Esophagus mucosa (tissue), 1 donor: ENCODE measurements around the gene EML2. TPM values are rescaled to one million over a fixed set of nuclear protein-coding genes. Genes with fewer than 3 reads are reported as not detected.
A peak's percentile ranks its signal among the peaks of the same experiment; 100 is the strongest.

ENCODE experiments used
- ATAC-seq: fragments of 200-7000 bp; cut with Tn5 transposase; one replicate; pipeline ENCODE4 v1.9.1; 2020
- total RNA-seq: library from RNA; stranded (reverse); gene quantifications from one replicate; pipeline ENCODE4 v1.2.4, GENCODE V29; 2023
- donor health status: DM: yes; HTN: yes; CAD: no.

EML2 gene
- total RNA-seq, 1 donor from 2014 or later = 85.4 TPM

DNA sequence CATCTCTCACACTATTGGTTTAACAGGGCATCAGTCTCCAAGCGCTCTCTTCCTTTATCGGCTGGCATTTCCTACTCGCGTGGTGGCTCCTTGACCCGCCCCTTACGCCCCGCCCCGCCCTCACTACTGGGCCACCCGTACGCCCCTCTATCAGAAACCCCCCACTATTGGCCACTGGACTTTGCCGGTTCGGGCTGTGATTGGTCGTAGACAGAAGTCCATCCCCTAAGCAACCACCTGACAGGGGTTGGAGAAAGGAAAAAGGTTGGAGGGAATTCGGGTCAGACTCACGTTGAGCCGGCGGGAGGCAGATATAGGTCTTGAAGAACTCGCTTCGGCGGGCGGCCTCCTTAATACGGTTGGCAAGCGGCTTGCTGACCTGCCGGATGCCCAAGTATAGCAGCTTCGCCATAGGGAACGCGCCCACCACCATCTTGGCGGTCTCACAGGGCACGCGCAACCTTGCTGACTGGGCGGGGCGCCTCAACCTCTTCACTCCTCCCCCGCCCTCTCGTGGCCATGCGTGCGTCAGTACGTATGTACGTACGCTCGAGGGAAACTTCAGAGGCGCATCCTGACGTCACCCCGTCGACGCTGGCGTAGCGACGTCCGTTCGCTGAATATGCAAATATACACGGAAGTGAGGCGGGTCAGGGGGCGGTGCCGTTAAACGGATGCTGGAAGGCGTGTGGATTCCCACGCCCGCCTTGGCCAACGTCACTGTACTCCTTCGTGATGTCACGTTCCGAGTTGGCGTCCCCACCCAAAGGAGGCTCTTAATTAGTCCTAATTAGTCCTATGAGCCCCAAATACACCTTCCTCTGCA, 54.7 kb downstream of the EML2 start, which contains the start of gene OPA3:
TSS of gene OPA3 (minus strand) at position 471 of the 826 bp plus-strand sequence. CDS start at position 433, 38 bp downstream.
- peak; percentile 95 for ATAC-seq

DNA sequence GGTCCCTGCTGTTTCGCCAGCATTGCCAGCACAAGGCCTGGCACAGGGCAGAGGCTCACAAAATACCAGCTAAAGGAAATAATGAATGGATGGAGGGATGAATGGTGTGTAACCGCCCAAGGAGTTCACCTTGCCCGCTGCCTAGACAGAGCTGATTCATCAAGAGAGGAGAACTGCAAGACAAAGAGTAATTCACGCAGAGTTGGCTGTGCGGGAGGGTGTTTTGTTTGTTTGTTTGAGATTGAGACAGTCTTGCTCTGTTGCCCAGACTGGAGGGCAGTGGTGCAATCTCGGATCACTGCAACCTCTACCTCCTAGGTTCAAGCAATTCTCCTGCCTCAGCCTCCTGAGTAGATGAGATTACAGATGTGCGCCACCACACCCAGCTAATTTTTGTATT, 57.6 kb downstream of the EML2 start:
- ATAC-seq = no peak

DNA sequence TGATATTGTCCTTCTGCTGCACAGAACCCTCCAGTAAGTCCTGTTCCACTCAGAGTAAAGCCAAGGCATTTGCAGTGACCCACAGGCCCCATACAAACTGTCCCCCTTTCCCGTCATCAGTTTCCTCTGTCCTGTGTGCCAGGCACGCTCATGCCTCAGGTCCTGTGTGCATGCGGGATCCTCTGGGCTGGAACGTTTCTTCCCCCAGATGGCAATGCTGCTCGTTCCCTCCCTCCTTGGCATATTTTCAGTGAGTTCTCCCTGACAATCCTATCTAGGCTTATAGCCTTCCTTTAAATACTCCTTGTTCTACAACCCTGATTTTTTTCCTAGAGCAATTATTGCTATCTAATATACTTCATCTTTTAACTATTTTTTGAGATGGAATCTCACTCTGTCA, 60.3 kb downstream of the EML2 start:
- ATAC-seq = no peak

DNA sequence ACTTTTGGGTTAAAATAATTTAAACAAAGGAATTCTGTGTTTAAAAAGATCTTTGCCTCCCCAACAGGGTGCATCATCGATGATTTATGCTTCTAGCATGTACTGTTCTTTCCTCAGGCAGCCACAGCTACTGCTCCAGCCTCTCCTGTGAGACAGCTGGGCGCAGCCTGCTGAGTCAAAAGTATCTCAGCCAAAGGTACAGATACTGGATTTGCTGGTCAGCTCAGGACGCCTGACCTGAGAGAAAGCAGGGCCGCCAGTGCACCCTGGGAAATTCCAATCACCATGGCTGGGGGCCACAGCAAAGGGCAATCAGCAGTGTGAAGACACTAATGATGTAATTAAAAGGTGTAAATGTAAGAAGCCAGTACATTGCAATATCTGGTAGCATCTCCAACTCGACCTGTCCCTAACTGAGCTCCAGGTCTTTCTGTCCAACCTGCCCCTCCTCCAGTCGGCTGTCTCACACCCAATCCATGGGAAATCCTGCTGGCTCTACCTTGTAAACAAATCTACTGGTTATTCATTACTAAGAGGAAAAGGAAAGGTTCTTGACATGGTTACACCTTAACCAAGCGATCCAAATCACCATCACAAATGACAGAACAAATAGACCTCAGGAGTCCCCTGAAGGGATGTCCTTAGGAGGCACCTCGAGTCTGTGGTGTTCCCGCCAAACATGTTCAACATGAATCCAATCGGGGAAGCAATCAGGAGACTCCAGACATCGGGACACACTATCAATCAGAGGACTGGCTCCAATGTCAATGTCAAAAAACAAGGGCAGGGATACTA, 61.9 kb downstream of the EML2 start:
- peak; percentile 92 for ATAC-seq

DNA sequence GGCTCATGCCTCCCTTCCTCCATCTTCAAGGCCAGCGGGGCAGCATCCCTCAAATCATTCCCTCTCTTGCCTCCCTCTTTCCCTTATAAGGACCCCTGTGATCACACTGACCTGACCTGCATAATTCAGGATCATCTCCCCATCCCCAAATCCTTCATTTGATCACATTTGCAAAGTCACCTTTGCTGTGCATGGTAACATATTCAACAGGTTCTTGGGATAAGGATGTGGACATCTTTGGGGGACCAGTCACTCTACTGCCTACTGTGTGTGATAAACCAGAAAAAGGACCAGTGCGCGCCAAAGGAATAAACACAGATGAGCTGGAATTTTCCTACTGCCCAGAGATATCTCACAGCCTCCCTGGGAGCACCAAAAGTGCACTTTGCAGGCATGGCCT, 62.5 kb downstream of the EML2 start:
- no peak for ATAC-seq

DNA sequence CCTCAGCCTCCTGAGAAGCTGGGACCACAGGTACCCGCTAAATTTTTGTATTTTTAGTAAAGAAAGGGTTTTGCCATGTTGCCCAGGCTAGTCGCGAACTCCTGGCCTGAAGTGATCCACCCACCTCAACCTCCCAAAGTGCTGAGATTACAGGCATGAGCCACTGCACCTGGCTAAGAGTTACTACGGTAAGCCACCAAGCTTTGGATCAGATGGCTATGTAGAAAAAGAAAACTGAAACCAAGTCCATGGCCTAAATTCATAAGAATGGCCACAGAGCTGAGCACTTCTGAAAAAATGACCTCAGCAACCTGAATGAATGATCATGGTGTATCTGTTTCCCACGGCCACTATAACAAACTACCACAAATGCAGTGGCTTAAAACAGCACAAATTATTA, 64.0 kb downstream of the EML2 start:
- no peak for ATAC-seq

DNA sequence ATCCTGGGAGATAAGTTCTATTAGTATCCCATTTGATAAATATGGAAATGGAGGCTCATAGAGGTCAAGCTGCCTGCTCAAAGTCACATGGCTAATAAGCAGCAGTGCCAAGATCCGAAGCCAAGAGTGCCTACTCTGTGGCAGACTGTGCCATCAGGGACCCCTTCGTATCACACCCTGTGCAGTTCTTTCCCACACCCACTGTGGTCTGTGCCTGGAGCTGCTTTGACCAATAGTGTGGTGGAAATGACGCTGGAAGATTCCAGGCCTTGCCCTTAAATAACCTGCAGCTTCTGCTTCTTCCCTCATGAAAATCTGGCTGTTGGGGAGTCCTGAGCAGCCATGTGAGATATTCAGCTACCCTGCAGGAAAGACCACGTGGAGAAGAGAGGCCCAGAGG, 64.7 kb downstream of the EML2 start:
- no peak for ATAC-seq

DNA sequence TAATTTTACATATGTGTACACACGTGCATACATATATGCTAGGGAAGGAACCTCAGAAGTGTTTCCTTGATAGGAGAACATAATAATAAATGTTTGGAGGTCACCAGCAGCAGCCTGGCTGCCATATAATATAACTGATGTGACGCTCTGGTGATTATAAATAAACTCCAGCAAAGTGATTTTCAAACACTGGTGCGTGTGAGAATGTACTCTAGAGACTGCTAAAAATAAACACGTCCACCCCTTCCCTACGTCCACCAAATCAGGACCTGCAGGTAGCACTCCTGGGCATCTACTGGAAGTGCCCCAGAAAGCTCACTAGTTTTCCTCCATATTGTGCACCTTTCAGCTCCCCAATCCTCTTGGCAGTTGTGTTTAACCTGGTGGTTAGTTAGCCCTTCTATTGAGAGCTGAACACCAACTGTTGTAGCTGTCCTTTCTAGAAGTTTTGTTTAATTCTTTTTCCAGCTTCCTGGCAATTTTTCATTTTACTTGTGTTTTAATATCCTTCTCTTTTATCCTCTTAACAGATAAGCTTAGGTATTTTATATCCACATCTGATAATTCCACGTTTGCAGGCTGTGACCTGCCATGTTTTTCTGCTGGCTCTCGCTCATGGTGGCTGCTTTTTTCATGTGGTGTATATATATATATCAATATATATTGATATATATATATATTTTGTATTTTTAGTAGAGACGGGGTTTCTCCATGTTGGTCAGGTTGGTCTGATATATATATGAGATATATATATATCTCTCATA, 67.6 kb downstream of the EML2 start:
- ATAC-seq = no peak

DNA sequence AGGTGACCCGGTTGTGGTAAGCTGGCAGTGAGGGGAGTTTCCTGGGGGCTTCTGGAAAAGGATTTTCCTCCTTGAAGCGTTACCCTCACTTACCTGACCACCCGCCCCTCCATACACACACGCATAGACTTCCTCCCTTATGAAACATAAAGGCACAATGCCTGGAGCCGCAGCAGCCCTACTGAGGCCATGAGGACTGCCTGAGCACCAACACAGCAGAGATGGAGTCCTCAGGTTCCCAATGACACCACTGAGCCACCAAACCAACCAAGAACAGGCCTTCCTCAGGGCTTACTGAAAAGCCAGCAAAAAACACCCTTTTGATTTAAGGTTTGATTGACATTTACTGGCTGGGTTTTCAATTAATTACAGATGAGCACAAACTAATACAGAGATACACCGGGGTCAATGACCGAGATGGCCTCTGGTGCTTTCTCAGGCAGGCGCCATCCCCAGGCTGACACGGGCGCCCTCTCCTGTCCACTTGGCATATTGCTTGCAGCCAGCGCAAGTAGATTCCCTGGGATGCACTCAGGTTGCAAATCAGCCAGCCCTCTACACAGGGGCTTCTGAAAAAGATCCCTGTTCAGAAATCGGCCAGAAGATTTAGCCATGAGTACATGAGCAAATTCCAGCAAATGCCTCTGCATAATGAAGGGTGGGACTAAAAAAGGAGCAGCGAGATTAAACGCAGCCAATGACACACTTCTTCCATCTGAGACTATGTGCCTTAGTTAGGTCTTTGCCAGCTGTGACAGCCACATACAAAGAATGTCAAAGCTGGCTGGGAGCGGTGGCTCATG, 69.4 kb downstream of the EML2 start:
- peak; percentile 68 for ATAC-seq

DNA sequence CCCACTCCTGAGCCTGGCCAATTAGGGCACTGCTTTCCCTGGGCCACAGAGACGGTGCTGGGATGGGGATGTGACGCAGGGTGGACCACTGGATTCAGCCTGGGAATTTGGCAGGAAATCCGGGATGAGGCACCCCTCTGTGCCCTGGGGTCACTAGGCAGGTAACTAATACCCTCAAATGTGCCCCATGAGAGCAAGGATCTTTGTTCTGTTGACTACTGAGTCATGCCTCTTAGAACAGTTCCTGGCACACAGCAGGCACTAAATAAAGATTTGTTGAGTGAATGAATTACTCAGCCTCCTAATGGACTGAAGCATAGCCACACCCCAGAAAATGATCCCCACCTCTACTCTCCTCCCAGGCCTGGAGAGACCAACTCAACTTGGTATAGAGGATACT, 70.5 kb downstream of the EML2 start:
- peak; percentile 92 for ATAC-seq

DNA sequence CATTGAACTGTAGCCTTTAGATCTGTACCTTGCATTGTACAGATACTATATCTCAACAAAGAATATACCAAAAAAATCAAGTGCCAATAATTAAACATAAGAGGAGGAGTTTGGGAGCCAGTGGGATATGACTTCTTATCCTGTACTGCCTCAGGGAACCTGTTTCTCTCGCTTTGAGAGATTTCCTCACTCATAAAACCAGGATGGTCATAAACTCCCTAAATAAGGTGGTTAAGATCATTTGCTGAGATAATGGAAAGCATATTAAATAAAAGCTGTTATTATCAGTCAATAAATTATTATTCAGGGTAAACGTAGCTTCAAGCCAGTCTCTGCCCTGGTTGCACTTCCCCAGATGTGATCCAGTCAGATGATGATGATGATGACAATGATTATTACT, 71.6 kb downstream of the EML2 start:
- ATAC-seq = no peak

DNA sequence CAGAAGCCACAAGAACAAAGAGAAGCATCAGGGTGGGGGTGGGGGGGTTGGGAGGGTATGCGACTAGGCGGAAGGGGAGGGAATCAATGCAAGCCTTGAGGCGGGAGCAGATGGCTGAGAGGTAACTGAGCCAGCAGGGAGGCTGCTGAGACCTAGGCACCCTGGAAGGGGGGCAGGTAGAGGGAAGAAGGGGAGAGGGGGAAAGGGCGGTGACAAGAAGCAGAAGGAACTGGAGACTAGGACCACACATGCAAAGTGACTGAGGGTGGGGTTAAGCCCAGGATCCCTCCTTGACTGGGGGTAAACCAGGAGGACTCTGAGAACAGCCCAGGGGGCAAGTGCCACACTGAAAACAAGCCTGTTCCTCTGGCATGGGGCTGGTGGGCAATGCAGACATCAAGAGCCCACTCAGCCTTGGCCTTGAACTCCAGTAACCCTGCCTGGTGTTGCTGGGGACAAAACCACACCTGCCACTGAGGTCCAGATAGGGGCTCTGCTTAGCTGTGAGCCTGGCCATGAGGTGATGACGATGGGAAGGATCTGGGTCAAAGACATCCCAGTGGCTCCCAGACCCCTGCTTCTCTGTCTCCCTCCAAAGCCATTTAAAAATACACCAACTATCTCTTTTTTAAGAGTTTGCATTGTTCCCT, 74.9 kb downstream of the EML2 start:
- no peak for ATAC-seq

DNA sequence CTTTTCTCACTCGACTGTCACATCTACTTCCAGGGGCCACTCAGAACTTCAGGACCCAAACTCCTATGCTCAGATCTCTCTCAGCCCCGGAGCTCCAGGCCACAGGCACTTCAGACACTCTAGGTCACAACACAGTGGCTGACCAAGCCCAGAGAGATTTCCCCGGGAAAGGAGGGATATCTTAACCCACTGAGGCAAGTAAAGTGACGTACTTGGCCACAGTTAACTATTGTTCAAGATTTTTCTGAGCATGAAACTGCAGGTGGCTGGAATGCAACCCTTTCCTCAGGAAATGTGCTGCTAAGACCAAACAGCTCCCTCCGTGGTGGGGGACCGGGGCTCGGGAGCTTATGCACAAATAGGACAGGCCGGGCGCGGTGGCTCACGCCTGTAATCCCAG, 78.5 kb downstream of the EML2 start:
- ATAC-seq = no peak

DNA sequence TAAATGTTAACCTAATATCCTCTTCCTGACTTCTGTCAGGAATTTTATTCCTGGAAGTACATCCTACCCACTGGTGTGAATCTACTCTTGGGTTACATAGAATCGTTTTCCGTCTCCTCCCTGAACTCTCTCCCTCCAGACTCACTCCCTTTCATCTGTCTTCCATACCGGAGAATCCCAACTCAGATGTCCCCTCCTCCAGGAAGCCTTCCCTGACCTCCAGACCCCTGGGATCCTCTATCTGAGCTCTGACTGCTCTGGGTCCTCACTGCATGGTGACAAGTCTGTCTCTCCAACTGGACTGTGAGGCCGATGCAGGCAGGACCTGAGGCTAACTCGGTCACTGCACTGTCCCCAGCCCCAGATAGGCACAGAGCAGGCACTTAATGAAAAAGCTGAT, 79.2 kb downstream of the EML2 start:
- no peak for ATAC-seq

Other genes starting within 250 kb of the EML2 start
- gene PPP1R13L, start 234.3 kb downstream of the EML2 start, total RNA-seq = 186 TPM
- 6.5 TPM for gene POLR1G, start 232.8 kb downstream of the EML2 start, total RNA-seq
- 48.5 TPM for gene ERCC1, start 215.5 kb downstream of the EML2 start, total RNA-seq
- 2.5 TPM for gene FOSB, start 171.4 kb downstream of the EML2 start, total RNA-seq
- gene RTN2, start 142.3 kb downstream of the EML2 start, total RNA-seq = 1.4 TPM
- 2.4 TPM for gene PPM1N, start 141.0 kb downstream of the EML2 start, total RNA-seq
- gene VASP, start 131.9 kb downstream of the EML2 start, total RNA-seq = 48.8 TPM
- 10.0 TPM for gene OPA3, start 54.6 kb downstream of the EML2 start, total RNA-seq
- 0.56 TPM for gene GPR4, start 37.2 kb downstream of the EML2 start, total RNA-seq
- 0.16 TPM for gene GIPR, start 28.8 kb upstream of the EML2 start, total RNA-seq
- gene SNRPD2, start 52.6 kb upstream of the EML2 start, total RNA-seq = 387 TPM
- 5.7 TPM for gene QPCTL, start 53.3 kb upstream of the EML2 start, total RNA-seq
- gene FBXO46, start 91.5 kb upstream of the EML2 start, total RNA-seq = 30.3 TPM
- gene MEIOSIN, start 94.0 kb upstream of the EML2 start, total RNA-seq = not detected
- gene SIX5, start 129.9 kb upstream of the EML2 start, total RNA-seq = 8.8 TPM
- gene DMPK, start 143.1 kb upstream of the EML2 start, total RNA-seq = 15.5 TPM
- gene DMWD, start 153.4 kb upstream of the EML2 start, total RNA-seq = 17.4 TPM
- gene RSPH6A, start 175.9 kb upstream of the EML2 start, total RNA-seq = 0.12 TPM
- gene SYMPK, start 223.8 kb upstream of the EML2 start, total RNA-seq = 42.9 TPM
- not detected for gene FOXA3, start 224.9 kb upstream of the EML2 start, total RNA-seq
- gene IRF2BP1, start 246.7 kb upstream of the EML2 start, total RNA-seq = 10.0 TPM